Measurements from ENCODE around the gene POLD1.

POLD1 gene

GRCh38 chr19:50425581-50425980 lies 41.4 kb downstream of the POLD1 start:
- no peak for TF ChIP-seq CTCF (conservative IDR thresholded peaks at IDR 0.05; ENCODE audit: control insufficient read depth, insufficient read depth, low read depth, low read length)

GRCh38 chr19:50427318-50427925 lies 43.3 kb downstream of the POLD1 start:
- no peak for TF ChIP-seq CTCF (conservative IDR thresholded peaks at IDR 0.05; ENCODE audit: control insufficient read depth, insufficient read depth, low read depth, low read length)
- DNase-seq (ENCODE audit: low read depth) = no peak
- peak overlapping the region; percentile 7 for H3K4me3 ChIP-seq (ENCODE audit: control insufficient read depth, low read depth, low read length)

More at GRCh38 chr19:50425581-50425980, 41.4 kb downstream of the POLD1 start:
- H3K4me3 ChIP-seq (ENCODE audit: control insufficient read depth, low read depth, low read length) = no peak overlapping the region
- no peak for DNase-seq (ENCODE audit: low read depth)

GRCh38 chr19:50427997-50428425 lies 43.9 kb downstream of the POLD1 start:
- H3K4me3 ChIP-seq (ENCODE audit: control insufficient read depth, low read depth, low read length) = peak overlapping the region; percentile 7
- no peak for TF ChIP-seq CTCF (conservative IDR thresholded peaks at IDR 0.05; ENCODE audit: control insufficient read depth, insufficient read depth, low read depth, low read length)
- peak; percentile 70 for DNase-seq (ENCODE audit: low read depth)

GRCh38 chr19:50428772-50429463 lies 44.8 kb downstream of the POLD1 start:
- no peak for TF ChIP-seq CTCF (conservative IDR thresholded peaks at IDR 0.05; ENCODE audit: control insufficient read depth, insufficient read depth, low read depth, low read length)
- DNase-seq (ENCODE audit: low read depth) = no peak
- H3K4me3 ChIP-seq (ENCODE audit: control insufficient read depth, low read depth, low read length) = no peak overlapping the region

- peak overlapping the region; percentile 46 for H3K4me3 ChIP-seq (ENCODE audit: control insufficient read depth, low read depth, low read length)
- no peak for DNase-seq (ENCODE audit: low read depth)
- no peak for TF ChIP-seq CTCF (conservative IDR thresholded peaks at IDR 0.05; ENCODE audit: control insufficient read depth, insufficient read depth, low read depth, low read length)
Observed at GRCh38 chr19:50430888-50431342, 46.8 kb downstream of the POLD1 start.

- TF ChIP-seq CTCF (conservative IDR thresholded peaks at IDR 0.05; ENCODE audit: control insufficient read depth, insufficient read depth, low read depth, low read length) = no peak
- H3K4me3 ChIP-seq (ENCODE audit: control insufficient read depth, low read depth, low read length) = peak overlapping the region; percentile 46
- peak; percentile 41 for DNase-seq (ENCODE audit: low read depth)
Observed at GRCh38 chr19:50431343-50432220, 47.4 kb downstream of the POLD1 start.

Data from fibroblast of mammary gland (primary cell).